HAP-1 (cell line): ENCODE measurements around the gene TBPL1.

Experiments used
- DNase-seq, 2 experiments: peaks; one replicate each; pipeline ENCODE4 v3.0.0-alpha.2; 2016 to 2020; ENCODE audit warnings: low spot score in 2 of 2
- H3K27me3 ChIP-seq: fragments of 250-450 bp; sonication (Bioruptor Pico); 2 replicates; pipeline ENCODE4 v1.5.1; 2020; ENCODE audit warnings: low read depth, mild to moderate bottlenecking, moderate library complexity
- H3K36me3 ChIP-seq: fragments of 250-450 bp; sonication (Bioruptor Pico); replicated peaks from 2 replicates; pipeline ENCODE4 v1.5.1; 2020; ENCODE audit warnings: mild to moderate bottlenecking
- H3K4me1 ChIP-seq: fragments of 250-450 bp; sonication (Bioruptor Pico); 2 replicates; pipeline ENCODE4 v1.5.1; 2020; ENCODE audit warnings: mild to moderate bottlenecking
- H3K4me3 ChIP-seq: fragments of 250-450 bp; sonication (Bioruptor Pico); 2 replicates; pipeline ENCODE4 v1.5.1; 2020; ENCODE audit warnings: mild to moderate bottlenecking, moderate library complexity
- H3K9me3 ChIP-seq: fragments of 250-450 bp; sonication (Bioruptor Pico); 2 replicates; pipeline ENCODE4 v1.5.1; 2020; ENCODE audit warnings: mild to moderate bottlenecking, moderate library complexity
- in situ Hi-C: fragments of 300-500 bp; cut with MboI; formaldehyde crosslinking; loops from 3 replicates; pipeline ENCODE4 v1.14.3; 2020; ENCODE audit warnings: low sequenced_read_pairs, inconsistent platforms, mixed read lengths

TBPL1 gene

GRCh38 chr6:133992992-133993680, 40.1 kb downstream of the TBPL1 start:
- Histone ChIP-seq H3K36me3 (no peaks in the 10 kb centered on the region), H3K27me3 (peaks cover 13% of the 10 kb centered on the region; the same call in 1 of the 2 replicates), H3K4me1 (no peaks in the 10 kb centered on the region), H3K4me3 (no peak overlapping the region), H3K9me3 (no peaks in the 10 kb centered on the region; the same call in 1 of the 2 replicates)
- no peak for DNase-seq
- in situ Hi-C loops: no loop called here

- Histone ChIP-seq H3K4me1 (no peaks in the 10 kb centered on the region), H3K4me3 (no peak overlapping the region), H3K36me3 (no peaks in the 10 kb centered on the region), H3K9me3 (no peaks in the 10 kb centered on the region; the same call in 1 of the 2 replicates), H3K27me3 (peaks cover 24% of the 10 kb centered on the region)
- no peak for DNase-seq
- in situ Hi-C loops: no loop called here
Measured at GRCh38 chr6:133995296-133995695, 42.3 kb downstream of the TBPL1 start.

GRCh38 chr6:133995758-133996157, 42.7 kb downstream of the TBPL1 start:
- no peaks in the 10 kb centered on the region for H3K4me1 ChIP-seq
- no peak overlapping the region for H3K4me3 ChIP-seq
- H3K9me3 ChIP-seq: no peaks in the 10 kb centered on the region; the same call in 1 of the 2 replicates
- DNase-seq: no peak
- in situ Hi-C loops: no loop called here
- peaks cover 24% of the 10 kb centered on the region for H3K27me3 ChIP-seq
- no peaks in the 10 kb centered on the region for H3K36me3 ChIP-seq

GRCh38 chr6:133997267-133997666, 44.2 kb downstream of the TBPL1 start:
- in situ Hi-C loops: no loop called here
- H3K4me1 ChIP-seq: no peaks in the 10 kb centered on the region
- H3K9me3 ChIP-seq: no peaks in the 10 kb centered on the region; the same call in 1 of the 2 replicates
- DNase-seq: no peak
- H3K4me3 ChIP-seq: no peak overlapping the region
- H3K27me3 ChIP-seq: peaks cover 32% of the 10 kb centered on the region
- H3K36me3 ChIP-seq: no peaks in the 10 kb centered on the region

GRCh38 chr6:133999305-133999704, 46.3 kb downstream of the TBPL1 start:
- Histone ChIP-seq H3K27me3 (peaks cover 51% of the 10 kb centered on the region), H3K4me3 (no peak overlapping the region), H3K9me3 (no peaks in the 10 kb centered on the region; the same call in 1 of the 2 replicates), H3K4me1 (no peaks in the 10 kb centered on the region), H3K36me3 (no peaks in the 10 kb centered on the region)
- in situ Hi-C loops: no loop called here
- no peak for DNase-seq

GRCh38 chr6:134000443-134000842, 47.4 kb downstream of the TBPL1 start:
- H3K4me1 ChIP-seq: no peaks in the 10 kb centered on the region
- DNase-seq: no peak
- in situ Hi-C loops: no loop called here
- no peaks in the 10 kb centered on the region for H3K36me3 ChIP-seq
- no peak overlapping the region for H3K4me3 ChIP-seq
- no peaks in the 10 kb centered on the region; the same call in 1 of the 2 replicates for H3K9me3 ChIP-seq
- H3K27me3 ChIP-seq: peaks cover 57% of the 10 kb centered on the region

- in situ Hi-C loops: no loop called here
- DNase-seq: no peak
- Histone ChIP-seq H3K27me3 (peaks cover 54% of the 10 kb centered on the region), H3K4me1 (no peaks in the 10 kb centered on the region), H3K9me3 (no peaks in the 10 kb centered on the region), H3K4me3 (no peak overlapping the region), H3K36me3 (no peaks in the 10 kb centered on the region)
Measured at GRCh38 chr6:134002821-134003220, 49.8 kb downstream of the TBPL1 start.

- H3K4me1 ChIP-seq: no peaks in the 10 kb centered on the region
- DNase-seq: no peak
- in situ Hi-C loops: no loop called here
Measured at GRCh38 chr6:134003542-134003951, 50.5 kb downstream of the TBPL1 start.

GRCh38 chr6:134004714-134005113, 51.7 kb downstream of the TBPL1 start:
- Histone ChIP-seq H3K4me1 (no peaks in the 10 kb centered on the region), H3K4me3 (no peak overlapping the region), H3K36me3 (no peaks in the 10 kb centered on the region), H3K9me3 (no peaks in the 10 kb centered on the region), H3K27me3 (peaks cover 61% of the 10 kb centered on the region)
- no peak for DNase-seq
- in situ Hi-C loops: no loop called here

More at GRCh38 chr6:134003542-134003951, 50.5 kb downstream of the TBPL1 start:
- peaks cover 60% of the 10 kb centered on the region for H3K27me3 ChIP-seq
- H3K9me3 ChIP-seq: no peaks in the 10 kb centered on the region
- H3K36me3 ChIP-seq: no peaks in the 10 kb centered on the region
- H3K4me3 ChIP-seq: no peak overlapping the region

- Histone ChIP-seq H3K4me1 (no peaks in the 10 kb centered on the region), H3K4me3 (no peak overlapping the region), H3K9me3 (no peaks in the 10 kb centered on the region), H3K27me3 (peaks cover 60% of the 10 kb centered on the region), H3K36me3 (no peaks in the 10 kb centered on the region)
- in situ Hi-C loops: no loop called here
- DNase-seq: no peak
Measured at GRCh38 chr6:134005800-134006199, 52.8 kb downstream of the TBPL1 start.

GRCh38 chr6:134007077-134007476, 54.1 kb downstream of the TBPL1 start:
- in situ Hi-C loops: no loop called here

GRCh38 chr6:134009876-134010275, 56.9 kb downstream of the TBPL1 start:
- no peak for DNase-seq
- H3K27me3 ChIP-seq: peaks cover 47% of the 10 kb centered on the region
- in situ Hi-C loops: no loop called here
- H3K36me3 ChIP-seq: no peaks in the 10 kb centered on the region
- H3K9me3 ChIP-seq: no peaks in the 10 kb centered on the region
- no peak overlapping the region for H3K4me3 ChIP-seq
- H3K4me1 ChIP-seq: no peaks in the 10 kb centered on the region

More at GRCh38 chr6:134007077-134007476, 54.1 kb downstream of the TBPL1 start:
- H3K36me3 ChIP-seq: no peaks in the 10 kb centered on the region
- peaks cover 58% of the 10 kb centered on the region for H3K27me3 ChIP-seq
- DNase-seq: no peak
- H3K4me1 ChIP-seq: no peaks in the 10 kb centered on the region
- H3K9me3 ChIP-seq: no peaks in the 10 kb centered on the region
- no peak overlapping the region for H3K4me3 ChIP-seq

- peaks cover 47% of the 10 kb centered on the region for H3K27me3 ChIP-seq
- H3K4me1 ChIP-seq: no peaks in the 10 kb centered on the region
- no peaks in the 10 kb centered on the region for H3K9me3 ChIP-seq
- DNase-seq: no peak
- H3K36me3 ChIP-seq: no peaks in the 10 kb centered on the region
- H3K4me3 ChIP-seq: no peak overlapping the region
- in situ Hi-C loops: no loop called here
Measured at GRCh38 chr6:134010400-134010799, 57.4 kb downstream of the TBPL1 start.

- no peaks in the 10 kb centered on the region for H3K4me1 ChIP-seq
- H3K9me3 ChIP-seq: no peaks in the 10 kb centered on the region
- H3K36me3 ChIP-seq: no peaks in the 10 kb centered on the region
- H3K27me3 ChIP-seq: peaks cover 50% of the 10 kb centered on the region
- DNase-seq: no peak
- in situ Hi-C loops: no loop called here
- H3K4me3 ChIP-seq: no peak overlapping the region
Measured at GRCh38 chr6:134010974-134011373, 58.0 kb downstream of the TBPL1 start.
